Natural killer cell (primary cell): ENCODE data around the gene ATP13A1. TPM values are rescaled to one million over a fixed set of nuclear protein-coding genes. Genes with fewer than 3 reads are reported as not detected.
A peak's percentile ranks its signal among the peaks of the same experiment; 100 is the strongest.

Experiments used
- ATAC-seq, 3 donors: fragments of 150-1000 bp in 2 of 3; fragments of 200-7000 bp in 1 of 3; cut with Tn5 transposase; 1 replicate in 1 of 3; 2 replicates in 2 of 3; pipeline ENCODE4 v1.10.0; 2021; ENCODE audit warnings: mild to moderate bottlenecking in 2 of 3, moderate library complexity in 2 of 3
- DNase-seq, 2 donors: peaks; one replicate each; pipeline versions ENCODE4 v3.0.0 to v3.0.0-alpha.2; 2013 to 2021; ENCODE audit warnings: mixed read lengths in 1 of 2
- H3K27ac ChIP-seq: one replicate; pipeline ENCODE4 v1.5.1; 2013; ENCODE audit warnings: mild to moderate bottlenecking, low read length
- H3K27me3 ChIP-seq: one replicate; pipeline ENCODE4 v1.6.1; 2013; ENCODE audit warnings: low read length; ENCODE audit not compliant: control insufficient read depth, insufficient read depth
- H3K36me3 ChIP-seq: one replicate; pipeline ENCODE4 v1.6.1; 2013; ENCODE audit warnings: low read length; ENCODE audit not compliant: control insufficient read depth, insufficient read depth
- H3K4me1 ChIP-seq: one replicate; pipeline ENCODE4 v1.6.1; 2013; ENCODE audit warnings: low read length; ENCODE audit not compliant: control insufficient read depth, insufficient read depth
- H3K4me3 ChIP-seq: one replicate; pipeline ENCODE4 v1.5.1; 2013; ENCODE audit warnings: low read length
- H3K9me3 ChIP-seq: one replicate; pipeline ENCODE4 v1.6.1; 2013; ENCODE audit warnings: low read length; ENCODE audit not compliant: control insufficient read depth, insufficient read depth
- H3K27ac Mint-ChIP-seq, 2 donors: one replicate each; pipeline ENCODE4 v1.8.0; 2022; ENCODE audit warnings: mild to moderate bottlenecking in 2 of 2, mixed read lengths in 2 of 2, moderate library complexity in 1 of 2
- H3K27me3 Mint-ChIP-seq, 2 donors: one replicate each; pipeline ENCODE4 v1.8.0; 2022; ENCODE audit warnings: low read depth in 2 of 2, mixed read lengths in 2 of 2
- H3K36me3 Mint-ChIP-seq: one replicate; pipeline ENCODE4 v1.8.0; 2022; ENCODE audit warnings: mixed read lengths
- H3K4me1 Mint-ChIP-seq, 2 donors: one replicate each; pipeline ENCODE4 v1.8.0; 2022; ENCODE audit warnings: mixed read lengths in 2 of 2
- H3K4me3 Mint-ChIP-seq: one replicate; pipeline ENCODE4 v1.8.0; 2022; ENCODE audit warnings: mild to moderate bottlenecking, moderate library complexity, mixed read lengths
- H3K9me3 Mint-ChIP-seq, 2 donors: one replicate each; pipeline ENCODE4 v1.8.0; 2022; ENCODE audit warnings: mixed read lengths in 2 of 2
- CTCF ChIP-seq: fragments of 200-600 bp; IDR thresholded peaks from one replicate; pipeline ENCODE4 v1.8.0; 2022; ENCODE audit warnings: antibody characterized with exemption
- WGBS: methylation state at CpG from one replicate; pipeline ENCODE4 v1.1.7; 2013; ENCODE audit warnings: missing lambda C conversion rate; ENCODE audit not compliant: insufficient coverage; 5-methylcytosine and 5-hydroxymethylcytosine counted together
- intact Hi-C: fragments of 100-400 bp; cut with micrococcal nuclease; formaldehyde crosslinking; loops from one replicate; pipeline ENCODE4 v1.14.2; 2022
- total RNA-seq, 4 donors: library from RNA; stranded (reverse); fragments of 120-200 nt in 1 of 4; gene quantifications; one replicate each; pipeline versions ENCODE4 v1.2.3 to v1.2.4, GENCODE V29; 2013 to 2022

The ATP13A1 gene
- total RNA-seq, 3 donors from 2014 or later (not counting 1 experiment from before 2014, with no cell fraction given) = 58.1 to 73.2 (median 67.7) TPM

GRCh38 chr19:19661675-19662251 lies 1.7 kb downstream of the ATP13A1 start:
- Mint-ChIP-seq H3K27ac (peak overlapping the region; percentile 95 to 98), H3K36me3 (no peaks in the 10 kb centered on the region), H3K4me1 (peaks cover 28 to 30% of the 10 kb centered on the region in 2 donors), H3K4me3 (peak overlapping the region; percentile 94), H3K9me3 (no peaks in the 10 kb centered on the region), H3K27me3 (no peaks in the 10 kb centered on the region)
- peak in 1 of 2 donors; percentile 71 for DNase-seq
- Histone ChIP-seq H3K9me3 (peaks cover 3% of the 10 kb centered on the region), H3K4me1 (peaks cover 42% of the 10 kb centered on the region), H3K27ac (peak overlapping the region; percentile 100), H3K27me3 (no peaks in the 10 kb centered on the region), H3K36me3 (peaks cover 29% of the 10 kb centered on the region), H3K4me3 (no peak overlapping the region)
- TF ChIP-seq CTCF = no peak
- ATAC-seq = no peak
- intact Hi-C loops = no loop called here
- WGBS = 80% methylated on average over 17 of the region's 18 CpGs

- H3K27ac Mint-ChIP-seq = peak overlapping the region; percentile 95 to 98
- WGBS = 92% methylated on average over 10 of the region's 10 CpGs
- peak overlapping the region; percentile 35 for H3K27ac ChIP-seq
- DNase-seq = no peak
- peaks cover 28 to 30% of the 10 kb centered on the region in 2 donors for H3K4me1 Mint-ChIP-seq
- H3K36me3 ChIP-seq = peaks cover 35% of the 10 kb centered on the region
- H3K9me3 Mint-ChIP-seq = no peaks in the 10 kb centered on the region
- H3K27me3 ChIP-seq = no peaks in the 10 kb centered on the region
- H3K4me1 ChIP-seq = peaks cover 36% of the 10 kb centered on the region
- ATAC-seq = no peak
- TF ChIP-seq CTCF = no peak
- no peaks in the 10 kb centered on the region for H3K27me3 Mint-ChIP-seq
- no peak overlapping the region for H3K4me3 Mint-ChIP-seq
- H3K4me3 ChIP-seq = no peak overlapping the region
- intact Hi-C loops = no loop called here
- no peaks in the 10 kb centered on the region for H3K9me3 ChIP-seq
- no peaks in the 10 kb centered on the region for H3K36me3 Mint-ChIP-seq
Measured at GRCh38 chr19:19661141-19661674, 2.3 kb downstream of the ATP13A1 start.

- Mint-ChIP-seq H3K36me3 (no peaks in the 10 kb centered on the region), H3K9me3 (no peaks in the 10 kb centered on the region), H3K4me3 (no peak overlapping the region), H3K27me3 (no peaks in the 10 kb centered on the region), H3K27ac (no peak overlapping the region), H3K4me1 (peaks cover 28 to 30% of the 10 kb centered on the region in 2 donors)
- peaks cover 30% of the 10 kb centered on the region for H3K4me1 ChIP-seq
- no peaks in the 10 kb centered on the region for H3K27me3 ChIP-seq
- intact Hi-C loops = no loop called here
- no peak overlapping the region for H3K4me3 ChIP-seq
- H3K27ac ChIP-seq = no peak overlapping the region
- peaks cover 49% of the 10 kb centered on the region for H3K36me3 ChIP-seq
- no peaks in the 10 kb centered on the region for H3K9me3 ChIP-seq
- ATAC-seq (no peak), DNase-seq (no peak)
- TF ChIP-seq CTCF = no peak
- 96% methylated on average over 17 of the region's 17 CpGs for WGBS
Measured at GRCh38 chr19:19659646-19660245, 3.7 kb downstream of the ATP13A1 start.
